SW480 (cell line): Measurements from ENCODE around the gene EVX2.
A peak's percentile ranks its signal among the peaks of the same experiment; 100 is the strongest.

Experiments
- DNase-seq: peaks from one replicate; pipeline ENCODE4 v3.0.0-alpha.2; 2016; ENCODE audit warnings: low spot score

Gene EVX2

DNA sequence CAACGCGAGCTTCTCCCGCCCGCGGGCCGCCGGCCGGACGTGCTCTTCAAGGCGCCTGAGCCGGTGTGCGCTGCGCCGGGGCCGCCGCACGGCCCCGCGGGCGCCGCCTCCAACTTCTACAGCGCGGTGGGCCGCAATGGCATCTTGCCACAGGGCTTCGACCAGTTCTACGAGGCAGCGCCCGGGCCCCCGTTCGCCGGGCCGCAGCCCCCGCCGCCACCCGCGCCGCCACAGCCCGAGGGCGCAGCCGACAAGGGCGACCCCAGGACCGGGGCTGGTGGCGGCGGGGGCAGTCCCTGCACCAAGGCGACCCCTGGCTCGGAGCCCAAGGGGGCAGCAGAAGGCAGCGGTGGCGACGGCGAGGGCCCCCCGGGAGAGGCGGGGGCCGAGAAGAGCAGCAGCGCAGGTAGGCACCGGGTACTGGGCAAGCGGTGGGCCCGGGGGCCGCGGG, 24.0 kb upstream of the EVX2 start:
- no peak for DNase-seq

DNA sequence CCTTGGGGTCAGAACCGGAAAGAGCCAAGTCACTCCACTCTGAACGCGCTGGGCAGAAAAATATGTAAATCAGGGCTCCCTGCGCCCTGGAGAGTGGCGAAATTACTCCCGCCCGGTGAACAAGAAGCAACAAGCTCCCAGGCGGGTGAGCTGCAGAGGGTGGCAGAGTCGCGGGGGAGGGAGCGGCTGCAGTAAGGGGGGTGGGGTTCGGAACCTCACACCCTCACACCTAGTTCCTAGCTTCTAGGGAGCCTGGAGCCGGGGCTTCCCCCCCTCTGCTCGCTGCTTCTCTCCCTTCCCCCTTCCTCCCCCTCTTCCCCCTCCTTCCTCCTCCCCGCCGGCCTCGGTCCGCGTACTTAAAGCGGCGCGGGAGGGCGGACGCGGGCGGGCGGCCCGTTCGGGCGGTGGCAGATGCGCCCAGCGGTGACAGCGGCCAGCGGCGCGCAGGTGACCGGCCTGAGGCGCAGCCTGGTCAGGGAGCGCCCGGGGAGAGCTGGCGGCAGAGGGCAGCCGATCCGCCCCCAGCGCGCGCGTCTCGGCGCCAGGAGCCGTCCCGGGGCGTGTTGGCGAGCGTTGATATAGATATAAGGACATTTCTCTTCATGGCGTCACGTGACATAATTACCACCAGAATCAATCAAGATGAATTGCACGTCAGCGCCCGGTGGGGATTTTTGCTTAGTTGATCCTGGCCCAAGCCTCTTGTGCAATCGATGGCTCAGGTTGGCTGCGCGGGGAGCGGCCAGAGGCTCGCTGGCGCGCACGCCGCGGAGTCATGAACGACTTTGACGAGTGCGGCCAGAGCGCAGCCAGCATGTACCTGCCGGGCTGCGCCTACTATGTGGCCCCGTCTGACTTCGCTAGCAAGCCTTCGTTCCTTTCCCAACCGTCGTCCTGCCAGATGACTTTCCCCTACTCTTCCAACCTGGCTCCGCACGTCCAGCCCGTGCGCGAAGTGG, 23.1 kb upstream of the EVX2 start, which contains the start of gene HOXD11:
Gene HOXD11 (plus strand): TSS at position 700 of the 959 bp plus-strand sequence. CDS start 76 bp downstream, at position 776.
- peak; percentile 64 for DNase-seq

- no peak for DNase-seq
Observed at GRCh38 chr2:176105730-176106580, 22.2 kb upstream of the EVX2 start.

GRCh38 chr2:176105078-176105729, 21.4 kb upstream of the EVX2 start:
- DNase-seq, result no peak

DNA sequence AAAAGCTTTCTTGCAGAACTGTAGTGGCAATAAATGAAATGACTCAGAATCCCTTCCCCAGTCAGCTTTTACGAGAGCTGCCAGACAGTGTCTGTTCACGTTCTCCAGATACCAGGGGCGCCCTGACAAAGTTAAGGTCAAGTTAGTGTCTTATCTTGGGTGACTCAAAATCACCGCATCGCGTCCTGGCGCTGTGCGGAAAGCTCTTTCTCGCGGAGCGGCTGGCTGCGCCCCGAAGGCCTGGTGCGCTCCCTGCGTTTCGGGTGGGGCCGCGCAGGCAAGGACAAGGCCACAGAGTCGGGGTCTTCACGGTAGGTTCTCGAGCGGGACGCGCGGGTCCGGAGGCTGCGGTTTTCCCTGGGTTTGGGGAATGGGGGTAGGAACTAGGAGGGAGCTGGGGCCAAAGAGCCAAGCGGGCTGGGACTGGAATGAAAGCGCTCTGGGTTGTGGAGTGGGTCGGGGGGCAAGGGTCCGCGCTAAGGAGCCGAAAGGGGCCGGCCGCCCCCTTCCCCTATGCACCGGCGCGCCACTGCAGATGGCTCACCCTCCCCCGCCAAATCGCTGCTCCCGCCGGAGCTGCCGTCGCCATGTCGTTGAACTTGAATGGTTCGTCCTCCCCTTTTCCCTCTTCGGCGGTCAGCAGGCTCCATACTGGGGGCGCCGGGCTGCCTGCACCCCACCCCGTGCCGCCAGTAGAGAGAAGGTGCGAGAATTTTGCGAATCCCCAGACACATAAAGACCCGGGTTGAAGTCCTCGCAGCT, 20.7 kb upstream of the EVX2 start:
- peak; percentile 59 for DNase-seq

- no peak for DNase-seq
Observed at GRCh38 chr2:176103742-176104315, 20.1 kb upstream of the EVX2 start.

- no peak for DNase-seq
Observed at GRCh38 chr2:176103194-176103593, 19.4 kb upstream of the EVX2 start.

GRCh38 chr2:176102309-176102866, 18.6 kb upstream of the EVX2 start:
- DNase-seq, result no peak

GRCh38 chr2:176101842-176102241, 18.1 kb upstream of the EVX2 start:
- DNase-seq, result no peak

DNA sequence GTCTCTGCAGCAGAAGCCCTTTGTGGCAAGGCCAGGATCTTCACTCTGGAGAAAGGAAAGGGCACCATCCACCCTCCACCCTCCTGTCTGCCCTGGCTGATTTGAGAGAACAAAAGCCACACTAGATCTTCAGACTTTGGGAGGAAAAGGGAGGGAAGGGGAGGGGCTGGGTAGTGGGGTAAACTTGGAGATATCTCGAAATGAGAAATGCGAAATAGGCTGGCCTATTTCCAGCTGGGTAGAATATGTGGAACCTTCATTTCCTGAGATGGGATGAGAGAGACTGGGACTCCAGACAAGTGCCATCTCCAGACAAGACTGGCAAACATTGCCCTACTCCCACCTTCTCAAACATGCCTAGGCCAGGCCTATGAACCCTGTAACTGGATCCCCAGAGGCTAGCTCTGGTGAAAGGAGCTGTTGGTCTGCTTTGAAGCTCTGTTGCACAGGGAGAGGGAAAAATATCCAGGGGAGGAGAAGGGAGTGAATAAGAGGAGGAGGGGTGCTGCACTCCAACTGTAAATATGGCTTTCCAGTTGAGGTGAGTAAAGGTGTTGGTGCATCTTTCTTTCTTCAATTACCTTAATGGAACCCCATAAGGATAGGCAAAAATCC, 17.6 kb upstream of the EVX2 start:
- no peak for DNase-seq

GRCh38 chr2:176100547-176101140, 16.9 kb upstream of the EVX2 start:
- DNase-seq, result no peak

DNA sequence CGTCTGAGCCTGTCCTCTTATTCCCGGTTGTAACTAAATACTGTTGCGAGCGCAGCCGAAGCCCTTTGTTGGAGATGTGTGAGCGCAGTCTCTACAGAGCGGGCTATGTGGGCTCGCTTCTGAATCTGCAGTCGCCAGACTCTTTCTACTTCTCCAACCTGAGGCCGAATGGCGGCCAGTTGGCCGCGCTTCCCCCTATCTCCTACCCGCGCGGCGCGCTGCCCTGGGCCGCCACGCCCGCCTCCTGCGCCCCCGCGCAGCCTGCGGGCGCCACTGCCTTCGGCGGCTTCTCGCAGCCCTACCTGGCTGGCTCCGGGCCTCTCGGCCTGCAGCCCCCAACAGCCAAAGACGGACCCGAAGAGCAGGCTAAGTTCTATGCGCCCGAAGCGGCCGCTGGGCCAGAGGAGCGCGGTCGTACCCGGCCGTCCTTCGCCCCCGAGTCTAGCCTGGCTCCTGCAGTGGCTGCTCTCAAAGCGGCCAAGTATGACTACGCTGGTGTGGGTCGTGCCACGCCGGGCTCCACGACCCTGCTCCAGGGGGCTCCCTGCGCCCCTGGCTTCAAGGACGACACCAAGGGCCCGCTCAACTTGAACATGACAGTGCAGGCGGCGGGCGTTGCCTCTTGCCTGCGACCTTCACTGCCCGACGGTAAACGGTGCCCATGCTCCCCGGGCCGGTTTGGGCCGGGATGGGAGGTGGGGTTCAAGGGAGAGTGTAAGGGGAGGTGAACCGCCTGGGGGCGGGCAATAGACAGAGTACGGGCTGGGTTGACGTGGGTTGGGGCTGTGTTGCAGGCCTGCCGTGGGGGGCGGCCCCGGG, 16.2 kb upstream of the EVX2 start, which contains the start of gene HOXD12:
Gene HOXD12 (plus strand): TSS at position 68 of the 819 bp plus-strand sequence. CDS start 7 bp downstream, at position 75.
- DNase-seq, result no peak

DNA sequence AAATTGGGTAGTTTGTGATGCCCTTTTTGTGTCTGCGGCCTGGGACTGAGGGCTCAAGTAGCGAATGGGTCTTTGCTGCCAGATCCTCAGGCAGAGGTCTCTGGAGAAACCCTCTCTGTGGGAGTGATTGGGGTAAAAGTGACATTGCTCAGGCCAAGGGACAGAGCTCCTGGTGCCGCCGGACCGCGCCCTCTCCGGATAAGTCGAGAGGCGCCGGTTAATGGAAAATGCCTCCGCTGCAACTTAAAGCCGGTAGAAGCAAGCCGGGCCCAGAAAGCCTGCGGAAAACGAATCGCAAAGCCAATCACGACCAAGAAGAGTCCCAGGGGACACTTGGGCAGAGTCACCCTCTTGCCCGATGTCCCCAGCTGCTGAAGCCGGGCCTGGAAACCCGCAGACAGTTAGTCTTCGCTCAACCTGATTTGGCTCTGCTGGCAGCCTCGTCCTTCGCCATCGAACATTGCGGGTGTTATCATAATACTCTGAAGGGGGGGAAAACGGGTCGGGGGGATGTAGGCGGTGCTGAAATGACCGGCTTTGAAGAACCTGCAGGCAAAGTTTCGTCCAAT, 15.5 kb upstream of the EVX2 start:
- no peak for DNase-seq

GRCh38 chr2:176098366-176099158, 14.8 kb upstream of the EVX2 start:
- DNase-seq, result no peak

- DNase-seq, result no peak
Observed at GRCh38 chr2:176097820-176098365, 14.1 kb upstream of the EVX2 start.

GRCh38 chr2:176096986-176097819, 13.4 kb upstream of the EVX2 start:
- DNase-seq, result peak; percentile 84
